H9 (cell line): Measurements from ENCODE around the gene PA2G4. TPM values are rescaled to one million over a fixed set of nuclear protein-coding genes. Genes with fewer than 3 reads are reported as not detected.
A peak's percentile ranks its signal among the peaks of the same experiment; 100 is the strongest.

Experiments
- DNase-seq: peaks from one replicate; pipeline ENCODE4 v3.0.0-alpha.2; 2017
- H2AFZ ChIP-seq: one replicate; pipeline ENCODE4 v1.6.1; 2013; ENCODE audit warnings: mild to moderate bottlenecking, low read length, control low read depth, moderate library complexity
- H2AK5ac ChIP-seq: 2 replicates; pipeline ENCODE4 v1.6.1; 2013; ENCODE audit warnings: low read length, control low read depth, mixed read lengths; ENCODE audit not compliant: insufficient read length
- H2BK120ac ChIP-seq: one replicate; pipeline ENCODE4 v1.6.1; 2013; ENCODE audit warnings: low read depth, mild to moderate bottlenecking, low read length, control low read depth, inconsistent platforms; ENCODE audit not compliant: poor library complexity, severe bottlenecking
- H2BK12ac ChIP-seq: 2 replicates; pipeline ENCODE4 v1.6.1; 2013; ENCODE audit warnings: low read length, control low read depth, mixed read lengths, low read depth; ENCODE audit not compliant: insufficient read length
- H2BK15ac ChIP-seq: 2 replicates; pipeline ENCODE4 v1.6.1; 2013; ENCODE audit warnings: low read depth, low read length, control low read depth
- H2BK20ac ChIP-seq: one replicate; pipeline ENCODE4 v1.6.1; 2013; ENCODE audit warnings: low read depth, mild to moderate bottlenecking, low read length, control low read depth, inconsistent platforms; ENCODE audit not compliant: poor library complexity, severe bottlenecking
- H2BK5ac ChIP-seq: 2 replicates; pipeline ENCODE4 v1.6.1; 2013; ENCODE audit warnings: low read length, control low read depth, mixed read lengths; ENCODE audit not compliant: insufficient read length
- H3K14ac ChIP-seq: 2 replicates; pipeline ENCODE4 v1.6.1; 2013; ENCODE audit warnings: low read length, control low read depth; ENCODE audit not compliant: insufficient read depth
- H3K18ac ChIP-seq: 2 replicates; pipeline ENCODE4 v1.6.1; 2013; ENCODE audit warnings: low read depth, mild to moderate bottlenecking, mixed read lengths, low read length, control low read depth; ENCODE audit not compliant: insufficient read length
- H3K23ac ChIP-seq: 2 replicates; pipeline ENCODE4 v1.6.1; 2013; ENCODE audit warnings: low read length, control low read depth, mixed read lengths, low read depth; ENCODE audit not compliant: insufficient read length
- H3K23me2 ChIP-seq: 2 replicates; pipeline ENCODE4 v1.6.1; 2013; ENCODE audit warnings: low read depth, mild to moderate bottlenecking, mixed read lengths, low read length, control low read depth; ENCODE audit not compliant: insufficient read length, poor library complexity, severe bottlenecking
- H3K27ac ChIP-seq: 2 replicates; pipeline ENCODE4 v1.5.1; 2013; ENCODE audit warnings: low read length, control low read depth, mixed read lengths, low read depth; ENCODE audit not compliant: insufficient read length
- H3K27me3 ChIP-seq: 2 replicates; pipeline ENCODE4 v1.6.1; 2013; ENCODE audit warnings: low read length, control low read depth, inconsistent platforms; ENCODE audit not compliant: insufficient read depth
- H3K4ac ChIP-seq: 2 replicates; pipeline ENCODE4 v1.6.1; 2013; ENCODE audit warnings: low read depth, mild to moderate bottlenecking, control low read depth, inconsistent platforms, low read length, moderate library complexity
- H3K4me1 ChIP-seq: 2 replicates; pipeline ENCODE4 v1.6.1; 2013; ENCODE audit warnings: low read length, control low read depth, inconsistent platforms; ENCODE audit not compliant: insufficient read depth
- H3K4me2 ChIP-seq: 2 replicates; pipeline ENCODE4 v1.6.1; 2013; ENCODE audit warnings: low read length, control low read depth, mixed read lengths; ENCODE audit not compliant: insufficient read length, insufficient read depth
- H3K56ac ChIP-seq: 2 replicates; pipeline ENCODE4 v1.6.1; 2013; ENCODE audit warnings: low read depth, mild to moderate bottlenecking, mixed read lengths, low read length, control low read depth; ENCODE audit not compliant: insufficient read length
- H3K79me1 ChIP-seq: 2 replicates; pipeline ENCODE4 v1.6.1; 2013; ENCODE audit warnings: low read depth, mild to moderate bottlenecking, moderate library complexity, low read length, control low read depth, inconsistent platforms; ENCODE audit not compliant: insufficient read depth, poor library complexity, severe bottlenecking
- H3K79me2 ChIP-seq: 2 replicates; pipeline ENCODE4 v1.6.1; 2013; ENCODE audit warnings: low read length, control low read depth, inconsistent platforms; ENCODE audit not compliant: insufficient read depth
- H3K9ac ChIP-seq: 2 replicates; pipeline ENCODE4 v1.6.1; 2013; ENCODE audit warnings: low read length, control low read depth, mixed read lengths; ENCODE audit not compliant: insufficient read length; ENCODE audit errors: extremely low read depth
- H3K9me3 ChIP-seq: one replicate; pipeline ENCODE4 v1.6.1; 2013; ENCODE audit warnings: low read depth, low read length, inconsistent platforms; ENCODE audit not compliant: control insufficient read depth
- H3T11ph ChIP-seq: one replicate; pipeline ENCODE4 v1.6.1; 2013; ENCODE audit warnings: mild to moderate bottlenecking, low read length, control low read depth, inconsistent platforms
- H4K20me1 ChIP-seq: one replicate; pipeline ENCODE4 v1.6.1; 2013; ENCODE audit not compliant: control insufficient read depth, insufficient read length, insufficient read depth
- H4K5ac ChIP-seq: 2 replicates; pipeline ENCODE4 v1.6.1; 2013; ENCODE audit warnings: low read depth, mild to moderate bottlenecking, mixed read lengths, low read length, control low read depth; ENCODE audit not compliant: insufficient read length
- H4K8ac ChIP-seq: replicated peaks from 2 replicates; pipeline ENCODE4 v1.6.1; 2013; ENCODE audit warnings: low read length, control low read depth, mixed read lengths, low read depth; ENCODE audit not compliant: insufficient read length
- H4K91ac ChIP-seq: 2 replicates; pipeline ENCODE4 v1.6.1; 2013; ENCODE audit warnings: low read depth, mild to moderate bottlenecking, moderate library complexity, mixed read lengths, low read length, control low read depth; ENCODE audit not compliant: insufficient read length
- H3K27ac Mint-ChIP-seq, 3 experiments: 2 replicates in 2 of 3; 3 replicates in 1 of 3; pipeline ENCODE4 v1.8.0; 2020 to 2021; ENCODE audit warnings: mixed read lengths in 3 of 3, mild to moderate bottlenecking in 1 of 3, moderate library complexity in 1 of 3
- H3K27me3 Mint-ChIP-seq: 2 replicates; pipeline ENCODE4 v1.8.0; 2021; ENCODE audit warnings: low read depth, mild to moderate bottlenecking, moderate library complexity, mixed read lengths
- H3K36me3 Mint-ChIP-seq, 3 experiments: 2 replicates in 2 of 3; 3 replicates in 1 of 3; pipeline ENCODE4 v1.8.0; 2020 to 2021; ENCODE audit warnings: low read depth in 3 of 3, mixed read lengths in 3 of 3; ENCODE audit not compliant: insufficient read depth in 1 of 3
- H3K4me1 Mint-ChIP-seq, 2 experiments: 2 replicates each; pipeline ENCODE4 v1.8.0; 2020; ENCODE audit warnings: mixed read lengths in 2 of 2
- H3K4me3 Mint-ChIP-seq, 2 experiments: 2 replicates in 1 of 2; 3 replicates in 1 of 2; pipeline ENCODE4 v1.8.0; 2020 to 2021; ENCODE audit warnings: mild to moderate bottlenecking in 2 of 2, mixed read lengths in 2 of 2, moderate library complexity in 1 of 2
- H3K9me3 Mint-ChIP-seq, 2 experiments: 2 replicates in 1 of 2; 3 replicates in 1 of 2; pipeline ENCODE4 v1.8.0; 2020; ENCODE audit warnings: mild to moderate bottlenecking in 2 of 2, mixed read lengths in 2 of 2, moderate library complexity in 1 of 2
- WGBS: extraction: QIAGEN DNeasy Blood & Tissue Kit; methylation state at CpG from one replicate; pipeline ENCODE4 v1.1.7; 2013; ENCODE audit warnings: missing lambda C conversion rate, low lambda C conversion rate, mixed read lengths; ENCODE audit not compliant: insufficient read length; ENCODE audit errors: extremely low coverage; 5-methylcytosine and 5-hydroxymethylcytosine counted together
- total RNA-seq: library from RNA; stranded (reverse); gene quantifications from 2 replicates; pipeline ENCODE4 v1.2.1, GENCODE V29; 2021
- TF ChIP-seq, protein P1 (sequence below): fragments of 200-600 bp; sonication (generic); conservative IDR thresholded peaks from 3 replicates; pipeline ENCODE4 v1.8.0; 2021; ENCODE audit warnings: antibody characterized with exemption, mild to moderate bottlenecking

The PA2G4 gene
- total RNA-seq, 1 experiment from 2014 or later: 248 TPM

DNA sequence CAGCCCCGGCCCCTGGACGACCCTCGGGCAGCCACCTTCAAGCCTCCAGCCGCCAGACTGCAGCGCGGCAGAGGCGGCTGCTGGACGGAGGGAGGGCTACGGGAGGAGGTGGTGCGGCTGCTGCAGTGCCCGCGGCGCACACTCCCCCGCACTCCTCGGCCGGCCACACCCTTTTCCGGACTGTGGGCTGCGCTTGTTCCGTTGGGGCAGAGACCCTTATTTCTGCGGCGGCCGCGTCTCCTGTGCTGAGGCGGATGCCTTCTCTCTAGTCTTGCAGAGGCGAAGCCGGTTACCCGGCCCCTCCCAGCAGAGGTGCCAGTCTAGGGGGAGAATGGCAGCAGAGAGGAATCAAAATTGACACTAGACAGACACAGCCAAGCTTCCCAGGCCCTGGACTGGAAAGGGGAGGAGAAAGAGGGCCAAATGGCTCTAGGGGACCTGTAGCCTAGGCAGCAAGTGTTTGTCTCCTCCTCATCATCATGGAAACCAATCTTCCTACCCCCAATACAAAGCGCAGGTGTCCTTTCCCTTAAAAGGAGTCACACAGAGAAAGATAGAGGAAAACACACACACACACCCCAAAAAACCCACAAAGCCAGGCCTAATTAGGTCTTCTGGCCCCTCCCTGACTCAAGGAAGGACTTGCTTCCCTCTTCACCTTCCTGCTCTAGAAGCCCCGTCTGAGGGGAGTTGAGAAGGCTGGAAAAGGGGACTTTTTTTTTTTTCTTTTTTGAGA lies 25.0 kb downstream of the PA2G4 start:
- H3K9me3 ChIP-seq: no peaks in the 10 kb centered on the region
- H3K79me1 ChIP-seq: no peaks in the 10 kb centered on the region
- H3K23ac ChIP-seq: no peak overlapping the region
- no peak overlapping the region for H3K56ac ChIP-seq
- H4K8ac ChIP-seq: no peak overlapping the region
- H2BK5ac ChIP-seq: no peak overlapping the region
- H3K14ac ChIP-seq: peak overlapping the region; percentile 87
- WGBS: no CpG with 5 or more reads among the region's 29 CpGs
- Mint-ChIP-seq H3K27me3 (no peaks in the 10 kb centered on the region), H3K4me1 (peaks cover 26 to 27% of the 10 kb centered on the region in 2 experiments), H3K4me3 (peak overlapping the region; percentile 88 to 98), H3K27ac (peak overlapping the region in 1 of 3 experiments; percentile 99; a peak in 2 of 7 replicates), H3K36me3 (peaks cover 39 to 47% (median 43%) of the 10 kb centered on the region in 3 experiments), H3K9me3 (no peaks in the 10 kb centered on the region; a peak in 1 of 5 replicates)
- H3T11ph ChIP-seq: no peak overlapping the region
- DNase-seq: peak; percentile 81
- no peaks in the 10 kb centered on the region for H3K4me1 ChIP-seq
- no peaks in the 10 kb centered on the region for H3K27me3 ChIP-seq
- H3K4me2 ChIP-seq: peak overlapping the region; percentile 100
- no peak overlapping the region for H3K27ac ChIP-seq
- H3K79me2 ChIP-seq: no peaks in the 10 kb centered on the region
- H2BK20ac ChIP-seq: no peak overlapping the region
- H2AK5ac ChIP-seq: no peak overlapping the region
- H3K4ac ChIP-seq: no peak overlapping the region
- no peak overlapping the region for H2BK12ac ChIP-seq
- H4K5ac ChIP-seq: no peak overlapping the region
- no peak overlapping the region for H2BK120ac ChIP-seq
- H2AFZ ChIP-seq: no peak overlapping the region
- H4K91ac ChIP-seq: no peak overlapping the region
- TF ChIP-seq, protein P1, sequence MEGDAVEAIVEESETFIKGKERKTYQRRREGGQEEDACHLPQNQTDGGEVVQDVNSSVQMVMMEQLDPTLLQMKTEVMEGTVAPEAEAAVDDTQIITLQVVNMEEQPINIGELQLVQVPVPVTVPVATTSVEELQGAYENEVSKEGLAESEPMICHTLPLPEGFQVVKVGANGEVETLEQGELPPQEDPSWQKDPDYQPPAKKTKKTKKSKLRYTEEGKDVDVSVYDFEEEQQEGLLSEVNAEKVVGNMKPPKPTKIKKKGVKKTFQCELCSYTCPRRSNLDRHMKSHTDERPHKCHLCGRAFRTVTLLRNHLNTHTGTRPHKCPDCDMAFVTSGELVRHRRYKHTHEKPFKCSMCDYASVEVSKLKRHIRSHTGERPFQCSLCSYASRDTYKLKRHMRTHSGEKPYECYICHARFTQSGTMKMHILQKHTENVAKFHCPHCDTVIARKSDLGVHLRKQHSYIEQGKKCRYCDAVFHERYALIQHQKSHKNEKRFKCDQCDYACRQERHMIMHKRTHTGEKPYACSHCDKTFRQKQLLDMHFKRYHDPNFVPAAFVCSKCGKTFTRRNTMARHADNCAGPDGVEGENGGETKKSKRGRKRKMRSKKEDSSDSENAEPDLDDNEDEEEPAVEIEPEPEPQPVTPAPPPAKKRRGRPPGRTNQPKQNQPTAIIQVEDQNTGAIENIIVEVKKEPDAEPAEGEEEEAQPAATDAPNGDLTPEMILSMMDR: no peak
- H3K18ac ChIP-seq: peak overlapping the region; percentile 74
- peak overlapping the region; percentile 84 for H3K9ac ChIP-seq
- H4K20me1 ChIP-seq: no peaks in the 10 kb centered on the region
- H2BK15ac ChIP-seq: no peak overlapping the region
- peaks cover 17% of the 10 kb centered on the region for H3K23me2 ChIP-seq
